NT2/D1 (cell line): Measurements from ENCODE around the gene MOV10L1.

Experiments used
- DNase-seq: peaks from one replicate; pipeline ENCODE4 v3.0.0-alpha.2; 2011; ENCODE audit warnings: low read depth, low spot score
- H3K27me3 ChIP-seq: 2 replicates; pipeline ENCODE4 v1.6.0; 2011; ENCODE audit warnings: mild to moderate bottlenecking; ENCODE audit not compliant: insufficient read length, insufficient read depth
- H3K36me3 ChIP-seq: 2 replicates; pipeline ENCODE4 v1.6.1; 2011; ENCODE audit warnings: mild to moderate bottlenecking, low read length, mixed read lengths; ENCODE audit not compliant: insufficient read depth, insufficient read length
- H3K4me1 ChIP-seq: 2 replicates; pipeline ENCODE4 v1.5.1; 2011; ENCODE audit not compliant: insufficient read depth, insufficient read length
- H3K4me3 ChIP-seq: 2 replicates; pipeline ENCODE4 v1.5.1; 2011; ENCODE audit warnings: low read depth; ENCODE audit not compliant: insufficient read length
- H3K9ac ChIP-seq: 2 replicates; pipeline ENCODE4 v1.6.0; 2011; ENCODE audit warnings: low read depth; ENCODE audit not compliant: insufficient read length
- H3K9me3 ChIP-seq: 2 replicates; pipeline ENCODE4 v1.5.1; 2011; ENCODE audit warnings: mild to moderate bottlenecking, low read length; ENCODE audit not compliant: insufficient read depth
- SUZ12 ChIP-seq: IDR thresholded peaks from 2 replicates; pipeline ENCODE4 v1.6.1; 2011; ENCODE audit not compliant: insufficient read length, insufficient read depth; ENCODE audit errors: extremely low read depth
- YY1 ChIP-seq: IDR thresholded peaks from 2 replicates; pipeline ENCODE4 v1.6.1; 2011; ENCODE audit not compliant: insufficient read length, insufficient read depth
- ZNF274 ChIP-seq: IDR thresholded peaks from 2 replicates; pipeline ENCODE4 v1.6.1; 2011; ENCODE audit warnings: mild to moderate bottlenecking, low read depth, low read length

The MOV10L1 gene

DNA sequence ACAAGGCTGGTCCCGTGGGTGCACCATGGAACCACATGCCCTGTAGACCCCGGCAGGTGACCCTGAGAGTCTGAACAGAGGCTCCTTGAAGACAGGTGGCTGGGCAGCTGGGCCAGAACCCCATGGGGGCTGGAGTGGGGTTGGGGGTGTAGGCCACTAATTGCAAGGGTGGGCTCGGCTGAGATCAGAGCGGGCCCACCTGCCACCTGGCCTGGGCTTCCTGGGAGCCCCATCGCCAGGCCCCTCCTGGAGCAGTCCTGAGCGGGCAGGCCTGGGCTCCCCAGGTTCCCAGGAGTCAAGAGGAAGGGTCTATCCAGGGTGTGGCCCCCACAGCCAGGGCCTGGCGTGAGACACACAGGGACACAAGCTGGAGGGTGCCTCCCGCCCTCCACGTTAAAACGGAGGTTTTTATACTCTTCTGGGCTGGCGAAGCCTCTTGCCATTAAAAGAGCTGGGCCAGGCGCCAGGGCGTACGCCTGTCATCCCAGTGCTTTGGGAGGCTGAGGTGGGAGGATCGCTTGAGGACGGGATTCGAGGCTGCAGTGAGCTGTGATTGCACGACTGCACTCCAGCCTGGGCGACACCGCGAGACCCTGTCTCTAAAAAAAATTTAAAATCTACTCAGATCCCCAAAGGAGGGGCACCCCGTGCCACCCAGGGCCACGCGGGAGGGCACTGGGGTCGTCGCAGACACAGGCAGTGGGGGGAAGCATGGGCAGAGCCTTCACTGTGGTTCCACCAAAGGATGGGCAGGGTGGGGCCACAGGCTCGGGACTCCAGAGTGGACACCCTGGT, 91.1 kb downstream of the MOV10L1 start:
- TF ChIP-seq YY1, result no peak
- TF ChIP-seq ZNF274, result no peak
- no peak for TF ChIP-seq SUZ12
- no peak overlapping the region for H3K4me3 ChIP-seq
- H3K27me3 ChIP-seq, result no peaks in the 10 kb centered on the region
- no peak for DNase-seq
- H3K4me1 ChIP-seq, result peaks cover 11% of the 10 kb centered on the region
- H3K9ac ChIP-seq, result no peak overlapping the region
- no peaks in the 10 kb centered on the region for H3K36me3 ChIP-seq
- H3K9me3 ChIP-seq, result no peaks in the 10 kb centered on the region

DNA sequence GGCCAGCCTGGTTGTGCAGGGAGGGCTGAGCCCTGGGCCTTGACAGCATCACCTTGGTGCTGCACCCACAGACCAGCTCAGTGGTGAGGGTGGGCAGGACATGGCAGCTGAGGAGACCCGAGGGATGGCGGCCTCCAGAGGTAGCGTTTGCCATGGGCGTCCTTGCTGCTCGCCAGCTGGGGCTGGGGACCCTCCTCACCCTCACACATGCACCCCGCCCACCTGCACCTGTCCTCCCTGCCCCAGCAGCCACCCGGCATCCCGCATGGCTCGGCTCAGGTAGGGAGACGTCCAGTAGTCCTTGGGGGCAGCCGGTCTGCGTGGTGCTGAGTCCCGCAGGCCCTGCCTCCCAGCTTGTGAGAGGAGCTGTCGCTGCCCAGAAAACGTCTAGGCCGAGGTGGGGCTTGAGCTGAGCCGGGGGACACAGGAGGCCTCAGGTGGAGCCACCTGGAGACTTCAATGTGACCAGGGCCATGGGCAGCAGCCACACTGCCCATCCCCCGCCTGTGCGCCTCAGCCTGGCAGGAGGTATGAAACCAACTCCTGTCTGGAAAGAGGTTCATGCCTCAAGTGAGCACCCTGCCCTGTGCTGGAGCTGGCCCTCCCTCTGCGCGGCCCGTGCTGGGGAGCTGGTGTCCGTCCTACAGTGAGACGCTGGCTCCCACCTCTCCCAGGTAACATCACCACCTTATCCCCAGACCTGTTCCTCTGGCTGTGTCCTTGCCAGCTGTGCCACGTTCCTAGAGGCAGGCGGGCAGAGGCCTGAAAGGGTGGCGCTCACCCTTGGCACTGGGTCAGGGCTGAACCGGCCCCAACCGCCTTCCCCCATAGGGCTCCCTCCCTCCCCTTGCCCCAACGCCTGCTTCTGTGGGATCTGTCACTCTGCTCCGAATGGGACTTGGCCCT, 92.6 kb downstream of the MOV10L1 start:
- Histone ChIP-seq H3K4me3 (no peak overlapping the region), H3K4me1 (peaks cover 13% of the 10 kb centered on the region), H3K9me3 (no peaks in the 10 kb centered on the region), H3K9ac (no peak overlapping the region), H3K27me3 (no peaks in the 10 kb centered on the region), H3K36me3 (no peaks in the 10 kb centered on the region)
- TF ChIP-seq SUZ12, result no peak
- TF ChIP-seq YY1, result no peak
- TF ChIP-seq ZNF274, result no peak
- DNase-seq, result no peak

DNA sequence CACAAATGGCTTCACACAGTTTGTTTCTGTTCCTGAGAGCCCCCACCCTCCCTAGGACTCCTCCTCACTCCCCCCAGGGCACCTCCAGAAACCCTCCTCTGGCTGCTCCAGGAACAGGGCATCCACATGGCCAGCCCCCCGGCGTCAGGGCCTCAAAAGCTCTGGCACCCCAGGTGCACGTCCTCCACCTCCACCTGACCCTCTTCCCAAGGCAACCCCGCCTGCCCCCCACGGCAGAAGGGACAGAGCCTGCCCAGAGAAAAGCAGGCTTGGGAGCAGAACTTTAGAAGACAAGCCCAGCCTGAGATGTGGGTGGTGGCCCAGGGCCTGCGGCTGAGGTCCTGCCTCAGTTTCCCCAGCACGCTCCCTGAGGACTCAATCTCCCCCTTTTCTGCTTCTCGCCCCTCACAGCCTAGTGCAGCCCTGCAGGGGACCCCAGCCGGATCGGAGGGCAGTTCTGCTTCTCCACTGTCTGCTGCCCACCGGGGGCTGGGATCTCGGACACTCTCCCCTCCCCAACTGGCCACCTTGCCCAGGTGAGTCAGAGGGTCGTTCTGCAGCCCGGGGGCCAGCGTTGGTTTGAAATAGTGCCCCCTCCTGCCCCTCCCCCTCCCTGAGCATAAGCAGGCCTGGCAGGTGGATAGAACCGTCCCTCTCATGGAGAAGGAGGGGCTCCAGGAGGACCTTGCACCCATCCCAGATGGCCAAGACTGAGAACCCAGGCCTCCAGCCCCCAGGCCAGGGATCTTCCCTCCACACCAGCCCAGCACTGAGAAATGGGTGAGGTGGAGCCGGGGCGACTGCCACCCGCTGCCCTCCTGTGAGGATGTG, 93.5 kb downstream of the MOV10L1 start:
- no peaks in the 10 kb centered on the region for H3K27me3 ChIP-seq
- H3K4me3 ChIP-seq, result no peak overlapping the region
- H3K9me3 ChIP-seq, result no peaks in the 10 kb centered on the region
- peaks cover 14% of the 10 kb centered on the region for H3K4me1 ChIP-seq
- no peak overlapping the region for H3K9ac ChIP-seq
- DNase-seq, result no peak
- H3K36me3 ChIP-seq, result peaks cover 2% of the 10 kb centered on the region
- no peak for TF ChIP-seq YY1
- no peak for TF ChIP-seq SUZ12
- no peak for TF ChIP-seq ZNF274

DNA sequence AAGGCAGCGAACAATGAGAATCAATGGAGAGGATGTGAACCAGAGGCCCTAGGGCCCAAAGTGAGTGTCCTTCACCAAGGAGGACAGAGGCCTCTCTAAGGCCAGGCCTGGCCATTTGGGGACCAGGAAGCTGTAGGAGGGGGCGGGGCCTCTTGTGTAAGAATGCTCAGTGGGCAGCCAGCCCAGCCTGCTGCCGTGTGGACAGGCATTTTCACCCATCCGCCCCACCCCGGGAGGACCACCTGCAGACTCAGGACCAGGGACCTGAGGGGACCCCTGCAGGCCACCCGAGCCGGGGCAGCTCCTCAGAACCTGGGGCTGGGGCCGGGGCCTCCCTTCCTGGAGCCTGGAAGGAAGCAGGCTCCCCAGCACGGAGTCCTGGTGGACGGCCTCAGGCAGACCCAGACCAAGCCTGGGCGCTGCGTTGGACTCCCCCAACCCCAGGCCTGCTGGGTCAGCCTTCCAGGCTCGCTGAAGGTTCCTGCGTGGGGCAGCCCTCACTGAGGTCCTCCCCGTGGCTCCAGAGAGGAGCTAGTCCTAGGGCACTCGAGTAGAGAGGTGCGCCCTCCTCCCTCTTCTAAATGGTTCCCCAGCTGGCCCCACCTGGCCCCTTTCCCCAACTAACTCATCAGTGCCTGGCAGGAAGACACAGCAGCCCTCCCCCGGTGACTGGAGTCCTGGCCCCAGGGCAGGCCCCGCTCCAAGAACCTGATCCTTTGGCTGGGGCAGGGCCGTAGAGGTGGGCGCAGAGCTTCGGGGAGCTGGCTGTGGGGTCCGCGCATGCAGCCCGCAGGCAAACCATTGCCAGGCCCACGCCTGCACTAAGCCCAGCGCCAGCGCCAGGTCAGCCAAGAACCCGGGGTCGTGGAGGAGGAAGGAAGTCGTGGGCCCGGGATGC, 94.4 kb downstream of the MOV10L1 start:
- no peaks in the 10 kb centered on the region for H3K9me3 ChIP-seq
- TF ChIP-seq YY1, result no peak
- no peak for TF ChIP-seq ZNF274
- TF ChIP-seq SUZ12, result no peak
- peak overlapping the region; percentile 87 for H3K9ac ChIP-seq
- peak overlapping the region; percentile 79 for H3K4me3 ChIP-seq
- no peak for DNase-seq
- peaks cover 9% of the 10 kb centered on the region for H3K4me1 ChIP-seq
- H3K36me3 ChIP-seq, result peaks cover 10% of the 10 kb centered on the region
- no peaks in the 10 kb centered on the region for H3K27me3 ChIP-seq

DNA sequence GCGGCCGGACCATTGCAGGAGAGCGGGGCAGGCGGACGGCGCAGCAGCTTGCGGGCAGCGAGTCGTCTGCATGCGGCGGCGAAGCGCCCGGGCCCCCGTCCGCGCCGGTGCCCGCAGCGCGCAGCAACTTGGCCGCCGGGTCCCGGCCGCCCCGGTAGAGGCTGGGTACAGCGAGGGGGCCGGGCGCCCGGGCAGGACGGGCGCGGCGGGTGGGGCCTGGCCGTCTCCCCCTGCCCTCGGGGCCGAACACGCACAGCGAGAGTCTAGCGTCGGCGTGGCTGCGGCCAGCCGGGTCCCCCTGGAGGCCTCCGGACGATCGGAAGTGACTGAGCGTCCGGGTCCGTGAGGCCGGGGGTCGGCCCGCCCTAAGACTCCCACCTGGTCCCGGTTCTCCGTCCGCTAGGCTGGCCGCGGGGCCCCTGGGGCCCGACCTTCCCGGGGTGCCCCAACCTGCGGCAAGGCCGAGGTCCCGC, 95.1 kb downstream of the MOV10L1 start:
- Histone ChIP-seq H3K27me3 (no peaks in the 10 kb centered on the region), H3K4me1 (peaks cover 9% of the 10 kb centered on the region), H3K36me3 (peaks cover 11% of the 10 kb centered on the region), H3K9ac (peak overlapping the region; percentile 87), H3K9me3 (no peaks in the 10 kb centered on the region), H3K4me3 (peak overlapping the region; percentile 79)
- TF ChIP-seq ZNF274 (no peak), SUZ12 (no peak), YY1 (no peak)
- no peak for DNase-seq
